Brain pericyte (primary cell): ENCODE measurements around the gene TTR.
A peak's percentile ranks its signal among the peaks of the same experiment; 100 is the strongest.

Experiments used
- DNase-seq: peaks from one replicate; pipeline ENCODE4 v3.0.0-alpha.2; 2012; ENCODE audit warnings: low read depth, low spot score

TTR gene

DNA sequence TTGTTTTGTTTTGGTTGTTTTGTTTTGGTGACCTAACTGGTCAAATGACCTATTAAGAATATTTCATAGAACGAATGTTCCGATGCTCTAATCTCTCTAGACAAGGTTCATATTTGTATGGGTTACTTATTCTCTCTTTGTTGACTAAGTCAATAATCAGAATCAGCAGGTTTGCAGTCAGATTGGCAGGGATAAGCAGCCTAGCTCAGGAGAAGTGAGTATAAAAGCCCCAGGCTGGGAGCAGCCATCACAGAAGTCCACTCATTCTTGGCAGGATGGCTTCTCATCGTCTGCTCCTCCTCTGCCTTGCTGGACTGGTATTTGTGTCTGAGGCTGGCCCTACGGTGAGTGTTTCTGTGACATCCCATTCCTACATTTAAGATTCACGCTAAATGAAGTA lies at the start of gene TTR:
Gene TTR, plus strand, starts transcription at position 250 of the 400 bp plus-strand sequence. Its CDS starts 26 bp downstream, at position 276.
- no peak for DNase-seq

DNA sequence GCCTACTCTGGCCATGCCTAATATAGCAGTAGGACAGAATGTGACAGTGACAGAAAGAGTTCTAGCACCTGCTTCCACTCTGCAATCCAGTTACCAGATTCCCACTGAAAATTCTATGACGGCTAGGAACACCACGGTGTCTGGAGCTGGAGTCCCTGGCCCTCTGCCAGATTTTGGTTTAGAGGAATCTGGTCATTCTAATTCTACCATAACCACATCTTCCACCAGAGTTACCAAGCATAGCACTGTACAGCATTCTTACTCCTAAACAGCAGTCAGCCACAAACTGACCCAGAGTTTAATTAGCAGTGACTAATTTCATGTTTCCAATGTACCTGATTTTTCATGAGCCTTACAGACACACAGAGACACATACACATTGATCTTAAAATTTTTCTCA lies 45.2 kb upstream of the TTR start:
- DNase-seq = no peak

DNA sequence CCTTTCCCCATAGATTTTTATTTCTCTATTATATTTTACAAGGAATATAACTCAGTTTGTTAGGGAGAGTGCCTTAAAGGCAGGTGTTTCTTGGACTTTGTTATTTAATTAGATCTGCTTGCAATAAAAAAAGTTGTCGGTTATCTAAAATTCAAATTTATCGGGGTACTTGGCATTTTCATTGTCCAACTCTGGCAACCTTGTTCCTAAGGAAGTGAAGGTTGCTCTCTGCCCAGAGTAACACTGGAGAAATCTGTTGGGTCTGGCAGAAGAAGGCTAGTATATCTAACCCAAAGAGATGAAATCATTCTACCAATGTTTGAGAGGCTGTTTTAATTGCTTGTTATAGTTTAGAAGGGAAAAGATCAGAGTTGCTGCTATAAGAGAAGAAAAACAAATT lies 42.8 kb upstream of the TTR start:
- DNase-seq = no peak

DNA sequence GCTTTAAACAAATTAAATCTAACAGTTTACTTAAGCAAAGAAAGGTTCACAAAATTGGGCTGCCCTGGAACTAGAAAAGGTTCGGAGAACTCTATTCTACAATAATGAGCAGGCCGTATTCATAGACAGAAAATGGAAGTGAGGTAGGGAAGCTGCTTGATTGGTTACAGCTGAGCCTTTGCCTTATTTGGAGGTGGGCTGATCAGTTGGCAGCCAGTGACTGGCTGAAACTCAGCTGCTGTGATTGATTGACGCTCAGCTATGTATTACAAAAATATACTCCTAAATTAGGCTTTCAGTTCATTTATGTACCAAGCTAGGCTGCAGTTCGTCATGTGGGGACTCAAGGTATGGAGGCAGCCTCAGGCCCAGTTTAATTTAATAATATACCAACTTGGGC lies 42.3 kb upstream of the TTR start:
- DNase-seq = no peak

DNA sequence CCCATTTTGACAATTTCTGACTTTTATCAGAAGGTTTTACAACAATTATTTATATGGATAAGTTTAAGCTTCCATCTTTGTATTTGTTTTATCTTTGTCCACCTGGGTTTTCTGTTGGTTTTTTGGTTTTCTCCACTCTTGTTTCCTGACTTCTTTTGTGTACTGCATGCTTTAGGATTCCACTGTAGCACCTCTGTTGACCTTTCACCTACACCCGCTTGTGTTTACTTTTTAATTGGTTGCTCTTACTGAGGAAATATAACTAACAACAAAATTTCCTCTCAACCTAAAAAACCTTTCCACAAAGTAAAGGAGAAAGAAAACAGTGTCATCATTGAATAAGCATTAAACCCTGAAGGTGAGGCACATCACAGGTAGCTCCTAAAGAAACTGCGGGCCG lies 39.8 kb upstream of the TTR start:
- DNase-seq = no peak

DNA sequence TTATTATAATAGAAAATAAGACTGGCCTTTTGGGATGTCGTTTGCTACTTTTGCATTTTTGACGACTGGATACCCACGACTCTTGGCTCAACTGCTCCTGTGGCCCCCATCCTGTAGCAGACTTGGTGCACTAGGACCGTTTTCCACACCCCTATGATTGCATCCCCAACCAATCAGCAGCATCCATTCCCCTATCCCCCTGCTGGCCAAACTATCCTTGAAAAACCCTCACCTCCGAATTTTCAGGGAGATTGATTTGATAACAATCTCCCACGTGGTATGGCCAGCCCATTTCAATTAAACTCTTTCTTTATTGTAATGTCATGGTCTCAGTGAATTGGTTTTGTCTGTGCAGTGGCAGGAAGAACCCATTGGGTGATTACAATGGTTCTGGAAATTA lies 37.9 kb upstream of the TTR start:
- no peak for DNase-seq

DNA sequence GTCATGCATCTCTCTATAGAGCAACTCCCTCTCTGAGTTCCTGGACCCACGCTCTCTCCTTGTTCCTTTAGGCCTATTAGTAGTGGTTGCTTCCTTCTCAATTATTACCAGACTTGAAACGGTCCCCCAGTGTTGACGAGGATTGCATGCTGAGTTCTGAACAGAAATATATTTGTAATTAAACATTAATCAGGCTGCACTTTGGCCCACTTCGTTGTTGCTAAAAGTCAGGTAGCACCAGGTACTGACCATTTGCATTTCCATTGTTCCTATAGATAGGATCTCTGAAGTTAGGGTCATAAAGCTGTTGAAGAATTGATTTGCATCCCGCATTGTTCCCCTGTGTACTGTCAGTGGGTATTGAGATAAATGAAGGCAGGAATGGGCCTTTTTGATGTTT lies 36.9 kb upstream of the TTR start:
- DNase-seq = no peak

DNA sequence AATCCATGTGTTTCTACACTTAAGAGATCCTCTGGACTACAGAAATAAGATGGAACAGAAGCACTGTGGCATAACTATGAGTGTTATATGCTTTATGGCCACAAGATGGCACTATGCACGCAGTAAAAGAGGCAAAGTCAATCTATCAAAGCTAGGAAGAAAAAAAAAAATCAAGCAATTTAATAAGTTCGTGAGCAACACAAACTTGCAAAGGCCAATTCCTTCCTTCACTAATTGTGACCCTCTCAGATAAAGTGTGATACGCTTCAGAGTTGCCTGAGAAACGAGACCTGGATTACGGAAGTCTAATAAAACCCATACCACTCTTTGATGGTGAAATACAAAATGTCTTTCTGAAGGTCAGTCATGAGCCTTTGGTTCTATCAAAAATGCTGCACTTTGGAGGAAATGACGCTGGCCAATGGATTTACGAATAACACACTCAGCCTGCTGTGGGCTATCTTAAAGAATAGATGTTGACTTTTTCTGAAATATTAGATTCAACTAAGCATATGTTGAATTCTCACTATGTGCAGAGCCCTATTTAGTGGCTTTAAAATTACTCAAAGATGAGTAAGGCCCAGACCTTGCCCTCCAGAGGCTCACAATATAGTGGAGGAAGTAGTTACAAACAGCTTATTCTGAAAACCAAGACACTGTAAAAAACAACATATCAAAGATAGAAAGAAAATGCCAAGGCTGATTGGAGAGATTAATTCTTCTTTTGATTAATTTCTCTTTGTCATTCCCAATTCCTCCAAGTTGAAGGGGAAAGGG lies 35.5 kb upstream of the TTR start:
- DNase-seq = peak; percentile 53

DNA sequence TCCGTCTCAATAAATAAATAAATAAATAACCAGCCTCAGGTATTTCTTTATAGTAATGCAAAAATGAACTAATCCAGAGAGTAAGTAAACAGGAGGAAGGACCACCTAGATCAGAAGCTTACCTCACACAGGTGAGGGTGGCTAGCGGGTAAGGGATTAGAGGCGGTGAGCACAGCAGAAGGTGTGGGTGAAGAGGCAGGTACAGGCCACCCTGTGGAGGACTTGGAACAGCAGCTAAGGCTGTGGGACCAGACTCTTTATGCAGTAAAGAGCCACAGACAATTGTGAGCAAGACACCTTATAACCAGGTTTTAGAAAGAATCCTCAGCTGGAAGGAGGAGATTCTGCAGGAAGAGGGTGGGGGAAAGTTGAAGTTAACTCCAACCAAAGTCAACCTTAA lies 34.2 kb upstream of the TTR start:
- no peak for DNase-seq

DNA sequence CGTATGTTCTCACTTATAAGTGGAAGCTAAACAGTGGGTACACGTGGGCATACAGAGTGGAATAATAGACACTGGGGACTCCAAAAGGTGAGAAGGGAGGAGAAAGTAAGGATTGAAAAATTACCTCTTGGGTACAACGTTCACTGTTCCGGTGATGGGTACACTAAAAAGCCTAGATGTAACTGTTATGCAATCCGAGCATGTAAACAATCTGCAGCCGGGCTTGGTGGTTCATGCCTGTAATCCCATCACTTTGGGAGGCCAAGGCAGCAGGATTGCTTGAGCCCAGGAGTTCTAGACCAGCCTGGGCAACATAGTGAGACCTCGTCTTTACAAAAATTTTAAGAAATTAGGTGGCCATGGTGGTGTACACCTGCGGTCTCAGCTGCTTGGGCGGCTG lies 33.1 kb upstream of the TTR start:
- DNase-seq = no peak

DNA sequence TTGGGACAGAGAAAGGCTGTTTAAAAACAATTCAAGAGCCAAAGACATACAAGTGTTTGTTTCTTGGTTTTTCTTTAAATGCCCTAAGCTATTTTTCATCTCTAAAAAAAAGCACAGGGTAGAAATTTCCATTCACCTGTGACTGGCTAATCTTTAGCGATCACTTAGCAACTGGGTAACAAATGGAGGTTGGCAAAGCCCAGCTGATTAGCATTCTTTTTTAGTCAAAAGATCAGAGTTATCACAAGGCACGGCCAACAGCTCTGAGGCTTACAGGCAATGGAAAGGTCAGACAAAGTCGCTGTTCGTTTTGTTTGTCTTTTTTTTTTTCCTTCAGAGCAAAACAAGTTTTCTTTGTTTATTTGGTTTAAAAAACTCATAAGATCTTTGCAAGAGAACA lies 29.0 kb upstream of the TTR start:
- DNase-seq = no peak

DNA sequence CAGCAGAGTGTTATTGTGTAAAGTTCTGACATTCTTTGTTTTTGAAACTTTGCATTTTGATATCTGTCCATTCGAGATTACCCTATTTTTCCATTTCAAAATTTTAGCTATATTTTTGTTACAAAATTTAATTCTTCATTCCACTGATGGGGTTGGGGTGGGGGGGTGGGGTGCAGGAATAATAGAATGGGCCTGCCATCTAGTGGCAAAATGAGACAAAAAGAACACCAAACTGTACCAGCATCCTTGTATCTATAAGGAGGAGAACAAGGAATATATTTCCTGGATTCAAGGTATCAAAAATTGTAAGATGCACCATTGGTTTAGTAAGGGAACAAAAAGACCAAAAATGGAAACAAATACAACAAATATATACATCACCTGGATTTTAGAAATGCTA lies 27.9 kb upstream of the TTR start:
- DNase-seq = no peak

DNA sequence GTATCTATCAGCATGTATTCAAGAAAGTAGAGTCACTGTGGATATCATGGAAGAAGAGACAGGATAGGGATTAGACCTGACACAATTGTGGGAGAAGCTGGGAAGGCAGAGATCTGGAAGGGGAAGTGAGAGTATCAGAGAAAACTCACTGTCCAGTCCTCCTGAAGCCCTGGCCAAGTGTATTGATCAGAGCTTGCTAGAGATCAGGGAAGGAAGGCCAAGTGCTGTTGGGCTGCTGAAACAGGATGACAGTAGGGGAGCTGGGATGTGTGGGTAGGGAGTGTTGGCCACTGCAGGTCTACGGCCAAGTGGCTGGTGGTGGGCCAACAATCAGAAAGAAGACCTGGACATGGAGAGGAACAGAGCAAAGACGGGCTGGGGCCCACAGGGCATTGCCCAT lies 26.3 kb upstream of the TTR start:
- no peak for DNase-seq

DNA sequence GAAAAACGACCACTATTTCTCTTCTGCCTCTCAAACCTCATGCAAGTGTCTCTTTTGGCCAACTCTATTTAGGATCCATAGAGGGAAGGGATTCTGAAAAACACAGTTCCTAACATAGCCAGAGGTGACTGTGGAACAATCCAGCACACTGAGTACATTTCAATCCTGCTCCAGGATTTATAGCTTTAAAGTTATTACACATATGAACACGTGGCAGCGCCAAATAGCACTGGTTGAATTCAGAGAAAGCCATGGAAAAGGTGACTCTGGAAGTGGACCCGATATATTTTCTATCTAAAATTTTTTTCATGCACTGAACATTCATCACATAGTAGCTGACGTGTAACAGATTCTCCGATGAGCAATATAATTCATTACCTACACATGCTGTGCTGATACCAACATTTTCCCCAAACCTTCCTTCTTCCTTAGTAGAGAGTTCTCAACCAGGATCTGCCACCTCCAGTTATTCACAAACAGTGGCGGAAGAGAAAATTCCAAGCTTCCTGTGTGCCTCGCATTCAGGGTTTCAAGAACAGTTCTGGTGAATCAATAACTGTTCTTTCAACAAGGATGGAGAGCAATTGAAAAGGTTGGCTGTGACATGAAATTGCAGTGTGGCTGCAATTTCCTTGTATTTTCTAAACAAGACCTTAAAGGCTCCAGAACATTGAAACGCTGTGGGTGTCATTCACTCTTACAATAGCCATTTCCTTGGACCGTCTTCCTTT lies 25.7 kb upstream of the TTR start:
- DNase-seq = no peak

DNA sequence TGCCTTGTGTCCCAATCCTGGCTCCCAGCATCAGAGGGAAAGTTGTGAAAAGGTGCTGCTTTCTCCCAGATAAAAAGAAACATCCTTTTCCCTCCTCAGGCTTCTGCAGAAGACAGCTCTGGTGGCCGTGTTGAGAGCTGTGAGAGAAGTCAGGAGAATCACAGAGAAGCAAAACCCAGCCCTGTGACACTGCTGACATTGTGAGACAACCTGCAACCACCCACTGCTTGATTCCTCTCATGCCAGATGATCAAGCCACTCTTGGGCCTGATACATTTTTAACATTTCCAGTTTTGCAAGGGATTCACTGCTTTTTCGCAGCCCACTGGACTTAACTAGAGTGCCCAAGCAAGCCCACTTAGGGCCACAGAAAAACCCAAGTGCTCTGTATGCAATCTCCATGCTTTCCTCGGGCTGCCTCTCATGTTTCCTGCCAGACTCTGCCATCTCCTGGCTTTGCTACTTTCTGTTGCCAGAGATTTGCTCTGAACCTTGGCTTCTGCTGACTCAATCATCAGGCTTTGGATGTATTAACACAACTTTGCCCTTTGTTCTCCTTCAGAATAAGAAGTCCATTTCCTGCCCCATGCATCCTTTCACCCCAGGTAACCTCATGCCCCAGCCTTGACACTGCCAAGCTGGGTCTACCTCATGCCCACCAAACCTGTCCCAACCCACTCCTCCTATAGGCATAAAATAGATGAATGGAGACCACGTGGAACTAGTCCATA lies 24.9 kb upstream of the TTR start:
- DNase-seq = no peak

DNA sequence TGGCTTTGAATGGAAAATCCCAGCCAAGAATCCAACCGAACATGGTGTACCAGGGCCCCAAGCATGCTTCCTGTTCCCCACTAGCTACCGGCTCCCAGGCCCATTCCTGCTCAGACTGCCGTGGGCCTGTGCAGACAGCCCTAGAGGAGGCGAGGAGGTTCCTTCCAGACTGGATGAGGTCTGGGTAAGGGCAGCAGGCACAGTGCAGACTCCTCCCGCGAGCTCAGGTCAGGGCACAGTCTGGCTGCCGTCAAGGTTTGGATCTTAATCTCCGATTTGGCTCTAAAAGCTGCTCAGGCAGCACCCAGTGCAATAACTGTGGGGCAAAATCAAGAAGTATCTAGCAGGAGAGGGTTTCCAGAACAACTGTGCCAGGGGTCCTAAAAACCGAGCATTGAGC lies 19.3 kb upstream of the TTR start:
- no peak for DNase-seq

DNA sequence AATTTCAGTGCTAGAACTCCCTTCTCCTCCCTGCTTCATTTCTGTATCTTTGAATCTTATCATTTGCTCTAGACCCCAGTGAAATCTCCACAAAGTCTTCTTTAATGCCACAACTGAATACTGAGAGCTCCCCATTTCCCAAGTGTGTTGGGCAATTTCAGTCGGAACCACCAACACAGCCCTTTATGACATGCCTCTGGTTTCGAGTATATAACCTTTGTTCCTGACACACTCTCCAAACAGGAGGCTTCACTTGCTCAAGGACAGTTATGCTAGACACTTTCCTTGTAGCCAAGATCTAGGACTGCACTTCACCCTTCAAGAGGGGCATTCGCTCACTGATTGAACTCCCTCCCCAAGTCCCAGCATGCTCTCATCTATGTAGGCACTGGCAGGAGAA lies 18.6 kb upstream of the TTR start:
- DNase-seq = no peak

DNA sequence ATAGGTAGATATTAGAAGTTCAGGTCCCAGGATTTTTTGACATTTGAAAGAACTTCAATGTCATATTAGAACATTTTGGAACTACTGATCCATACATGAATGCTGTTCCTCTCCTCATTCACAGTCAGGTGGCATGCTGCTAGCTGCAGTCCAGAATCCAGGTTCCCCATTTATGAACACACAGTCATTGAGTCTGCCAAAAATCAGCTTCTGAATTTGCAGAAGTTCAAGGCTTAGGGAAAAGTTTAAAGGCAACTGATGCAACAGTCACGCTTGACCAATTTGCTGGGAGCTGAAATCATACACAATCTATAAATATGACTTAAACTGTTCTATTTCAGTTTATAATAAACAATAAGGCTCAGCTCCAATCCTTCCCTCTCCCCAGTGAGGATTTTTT lies 17.3 kb upstream of the TTR start:
- no peak for DNase-seq

DNA sequence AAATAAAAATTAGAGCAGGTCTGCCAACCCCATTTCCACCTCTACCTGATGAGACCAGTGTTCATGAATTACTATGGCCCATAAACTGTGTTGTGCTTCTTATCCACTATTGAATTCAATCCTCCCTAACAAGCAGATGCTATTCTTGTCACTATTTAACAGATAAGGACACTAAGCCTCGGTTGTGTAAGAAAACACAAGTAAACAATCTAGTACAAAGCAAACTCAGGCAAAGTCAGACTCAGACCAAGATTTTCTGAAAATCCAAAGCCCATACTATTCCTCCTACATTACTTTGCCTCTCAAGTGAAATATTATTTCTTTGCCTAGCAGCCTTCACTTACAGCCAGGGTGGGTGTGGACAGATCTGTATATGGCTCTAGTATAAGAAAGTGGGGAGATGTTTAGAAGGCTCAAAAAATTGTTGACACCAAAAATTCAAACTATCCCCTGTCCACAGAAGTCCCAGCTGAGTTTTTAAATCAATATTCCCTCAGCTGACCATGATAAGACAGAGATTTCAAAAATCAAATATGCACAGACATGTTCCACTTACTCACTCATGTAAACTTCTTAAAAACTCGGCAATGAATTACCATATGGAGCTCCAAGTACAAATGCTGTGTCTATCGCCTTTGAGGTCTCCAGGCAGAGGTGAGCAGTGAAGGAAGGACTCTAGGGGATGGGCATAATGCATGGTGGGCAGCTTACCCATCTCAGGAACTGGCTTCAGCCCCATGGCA lies 16.0 kb upstream of the TTR start:
- no peak for DNase-seq

DNA sequence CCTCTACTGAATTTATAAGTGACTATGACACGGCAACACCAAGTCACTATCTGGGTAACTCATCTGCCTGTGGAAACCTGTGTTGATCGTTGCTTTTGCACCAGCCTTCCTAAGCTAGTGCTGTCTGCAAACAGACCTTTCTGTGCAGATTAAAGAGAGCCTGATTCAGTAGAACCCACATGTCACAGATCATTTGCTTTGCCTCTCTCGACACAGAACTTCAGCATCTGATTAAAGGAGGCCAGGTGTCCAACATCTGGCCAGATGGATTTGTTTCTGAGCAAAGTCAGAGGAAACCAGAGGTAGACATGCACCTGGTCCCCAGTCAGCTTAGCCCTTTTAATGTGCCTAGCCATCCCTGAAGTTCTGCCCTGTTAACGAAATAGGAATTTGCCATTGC lies 15.0 kb upstream of the TTR start:
- DNase-seq = no peak

DNA sequence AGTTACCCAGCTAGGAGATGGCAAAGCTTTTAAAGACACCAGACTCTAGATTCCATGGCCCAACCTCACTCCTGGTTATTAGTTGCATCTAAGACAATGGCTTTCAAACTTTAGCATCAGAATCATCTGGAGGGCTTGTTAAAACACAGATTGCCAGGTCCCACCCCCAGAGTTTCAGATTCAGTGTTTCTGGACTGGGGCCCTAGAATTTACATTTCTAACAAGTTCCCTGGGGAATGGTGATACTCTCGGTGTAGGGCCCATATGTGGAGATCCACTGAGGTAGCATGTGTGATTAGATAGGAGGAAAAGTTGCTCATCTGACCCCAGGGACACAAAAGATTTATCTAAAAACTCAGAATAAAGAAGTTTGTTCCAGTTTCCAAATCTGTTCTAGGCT lies 14.5 kb upstream of the TTR start:
- no peak for DNase-seq

DNA sequence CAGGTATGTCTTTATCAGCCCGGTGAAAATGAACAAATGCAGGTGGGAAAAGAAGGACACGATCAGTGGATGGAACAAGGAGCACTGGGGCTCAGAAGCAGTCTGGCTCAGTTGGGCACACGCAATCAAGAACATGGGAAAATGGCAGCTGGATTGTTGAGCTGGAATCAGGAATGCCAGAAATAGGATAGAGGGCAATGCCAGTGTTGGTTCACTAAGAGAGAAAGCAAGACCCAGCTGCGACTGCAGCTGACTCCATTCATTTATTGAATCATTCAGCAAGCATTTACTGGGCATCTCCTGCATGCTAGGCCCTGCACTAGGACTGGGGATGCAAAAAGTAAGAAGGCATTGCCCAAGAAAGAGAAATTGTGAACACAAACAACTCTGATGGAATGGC lies 13.6 kb upstream of the TTR start:
- no peak for DNase-seq
